Omental fat pad (tissue), 4 donors: Measurements from ENCODE around the gene TMPRSS11E. TPM values are rescaled to one million over a fixed set of nuclear protein-coding genes. Genes with fewer than 3 reads are reported as not detected.
"Not testable (repeated sequence)": the region's sequence is repeated elsewhere in the genome, so short reads cannot be mapped to it uniquely, and the experiment has no call there.

Experiments
- ATAC-seq: fragments of 150-250 bp; one replicate; pipeline ENCODE4 v1.9.1; 2016; ENCODE audit warnings: mild to moderate bottlenecking, moderate library complexity; ENCODE audit not compliant: low FRiP score
- DNase-seq: peaks from one replicate; pipeline ENCODE4 v3.0.0-alpha.2; 2019; ENCODE audit warnings: low spot score
- total RNA-seq, 4 donors: library from RNA; depleted of rRNA; stranded (reverse); fragments of >200 nt; gene quantifications; one replicate each; pipeline ENCODE4 v1.1.0, GENCODE V29; 2016
- TF ChIP-seq, protein P1 (sequence below), 3 donors: fragments of 450-650 bp; IDR thresholded peaks; one replicate each; pipeline ENCODE4 v1.5.1; 2016 to 2017; ENCODE audit warnings: antibody characterized with exemption in 3 of 3, mild to moderate bottlenecking in 3 of 3, moderate library complexity in 2 of 3

TMPRSS11E gene
- total RNA-seq, 4 donors from 2014 or later = not detected

DNA sequence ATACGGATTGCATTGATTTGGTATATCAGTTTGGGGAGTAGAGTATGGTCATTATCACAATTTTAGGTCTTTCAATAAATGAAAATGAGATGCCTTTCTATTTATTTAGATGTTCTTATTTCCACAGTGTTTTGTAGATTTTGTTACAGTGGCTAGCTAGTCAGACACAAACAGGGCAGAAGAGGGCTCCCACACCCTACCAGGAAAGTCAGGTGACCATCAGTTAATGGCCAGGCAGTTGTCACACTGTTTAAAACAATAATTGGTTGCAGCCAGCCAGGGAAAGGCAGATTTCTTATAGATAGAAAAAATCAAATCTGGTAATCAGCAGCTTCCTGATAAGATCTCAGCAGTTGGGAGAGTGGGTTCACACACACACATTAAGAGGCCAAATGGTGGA is 71.6 kb downstream of the TMPRSS11E start:
- ATAC-seq (no peak), DNase-seq (no peak)
- TF ChIP-seq, protein P1, sequence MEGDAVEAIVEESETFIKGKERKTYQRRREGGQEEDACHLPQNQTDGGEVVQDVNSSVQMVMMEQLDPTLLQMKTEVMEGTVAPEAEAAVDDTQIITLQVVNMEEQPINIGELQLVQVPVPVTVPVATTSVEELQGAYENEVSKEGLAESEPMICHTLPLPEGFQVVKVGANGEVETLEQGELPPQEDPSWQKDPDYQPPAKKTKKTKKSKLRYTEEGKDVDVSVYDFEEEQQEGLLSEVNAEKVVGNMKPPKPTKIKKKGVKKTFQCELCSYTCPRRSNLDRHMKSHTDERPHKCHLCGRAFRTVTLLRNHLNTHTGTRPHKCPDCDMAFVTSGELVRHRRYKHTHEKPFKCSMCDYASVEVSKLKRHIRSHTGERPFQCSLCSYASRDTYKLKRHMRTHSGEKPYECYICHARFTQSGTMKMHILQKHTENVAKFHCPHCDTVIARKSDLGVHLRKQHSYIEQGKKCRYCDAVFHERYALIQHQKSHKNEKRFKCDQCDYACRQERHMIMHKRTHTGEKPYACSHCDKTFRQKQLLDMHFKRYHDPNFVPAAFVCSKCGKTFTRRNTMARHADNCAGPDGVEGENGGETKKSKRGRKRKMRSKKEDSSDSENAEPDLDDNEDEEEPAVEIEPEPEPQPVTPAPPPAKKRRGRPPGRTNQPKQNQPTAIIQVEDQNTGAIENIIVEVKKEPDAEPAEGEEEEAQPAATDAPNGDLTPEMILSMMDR (IDR thresholded peaks at IDR 0.05) = no peak

DNA sequence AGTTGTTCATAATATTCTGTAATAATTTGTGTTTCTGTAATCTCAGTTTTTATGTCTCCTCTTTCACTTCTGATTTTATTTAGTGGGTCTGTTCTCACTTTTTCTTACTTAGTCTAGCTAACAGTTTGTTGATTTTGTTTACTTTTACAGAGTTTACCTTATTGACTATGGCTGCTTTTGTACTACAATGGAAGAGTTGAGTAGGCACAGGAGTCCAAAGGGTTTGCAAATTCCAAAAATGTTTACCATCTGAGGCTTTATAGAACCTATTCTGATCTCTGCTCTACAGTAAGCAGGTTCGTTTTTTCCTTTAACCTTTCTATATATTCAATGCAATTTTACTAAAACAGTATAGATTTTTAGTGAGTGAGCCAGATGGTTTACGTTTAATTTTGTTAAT is 73.7 kb downstream of the TMPRSS11E start:
- TF ChIP-seq, protein P1 (IDR thresholded peaks at IDR 0.05) = no peak
- ATAC-seq (no peak), DNase-seq (no peak)

DNA sequence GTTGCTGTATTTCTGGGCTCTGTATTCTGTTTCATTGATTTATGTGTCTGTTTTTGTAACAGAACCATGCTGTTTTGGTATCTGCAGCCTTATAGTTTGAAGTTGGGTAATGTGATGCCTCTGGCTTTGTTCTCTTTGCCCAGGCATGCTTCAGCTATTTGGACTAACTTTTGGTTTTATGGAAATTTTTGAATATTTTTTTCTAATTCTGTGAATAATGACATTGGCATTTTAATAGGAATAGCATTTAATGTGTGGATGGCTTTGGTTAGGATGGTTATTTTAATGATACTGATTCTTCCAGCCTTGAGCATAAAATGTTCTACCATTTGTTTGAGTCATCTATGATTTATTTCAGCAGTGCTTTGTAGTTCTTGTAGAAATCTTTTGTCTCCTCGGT is 75.0 kb downstream of the TMPRSS11E start:
- ATAC-seq = not testable (repeated sequence)

DNA sequence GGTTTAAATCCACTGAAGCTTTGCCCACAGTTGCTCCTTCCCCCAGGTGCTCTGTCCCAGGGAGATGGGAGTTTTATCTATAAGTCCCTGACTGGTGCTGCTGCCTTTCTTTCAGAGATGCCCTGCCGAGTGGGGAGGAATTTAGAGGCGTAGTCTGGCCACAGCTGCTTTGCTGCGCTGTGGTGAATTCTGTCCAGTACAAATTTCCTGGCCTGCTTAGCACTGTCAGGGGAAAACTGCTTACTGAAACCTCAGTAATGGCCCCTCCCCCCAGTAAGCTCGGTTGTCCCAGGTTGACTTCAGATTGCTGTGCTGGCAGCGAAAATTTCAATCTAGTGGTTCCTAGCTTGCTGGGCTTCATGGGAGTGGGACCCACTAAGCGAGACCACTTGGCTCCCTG is 88.7 kb downstream of the TMPRSS11E start:
- TF ChIP-seq, protein P1 (IDR thresholded peaks at IDR 0.05) = no peak
- ATAC-seq = no peak
- no peak for DNase-seq

More for the DNA sequence above, 75.0 kb downstream of the TMPRSS11E start:
- not testable (repeated sequence) for DNase-seq

DNA sequence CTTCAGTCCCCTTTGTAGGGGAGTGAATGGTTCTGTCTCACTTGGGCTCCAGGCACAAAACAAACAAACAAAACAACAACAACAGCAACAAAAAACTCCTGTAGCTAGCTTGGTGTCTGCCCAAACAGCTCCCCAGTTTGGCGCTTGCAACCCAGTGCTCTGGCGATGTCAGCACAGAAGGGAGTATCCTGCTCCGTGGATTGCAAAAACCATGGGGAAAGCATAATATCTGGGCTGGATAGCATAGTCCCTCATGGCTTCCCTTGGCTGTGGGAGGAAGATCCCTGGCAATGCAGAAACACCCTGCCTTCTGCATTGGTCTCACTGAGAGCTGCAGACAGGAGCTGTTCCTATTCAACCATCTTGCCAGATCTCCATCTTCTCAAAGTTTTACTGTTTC is 89.1 kb downstream of the TMPRSS11E start:
- TF ChIP-seq, protein P1 (IDR thresholded peaks at IDR 0.05) = no peak
- DNase-seq (no peak), ATAC-seq (no peak)

DNA sequence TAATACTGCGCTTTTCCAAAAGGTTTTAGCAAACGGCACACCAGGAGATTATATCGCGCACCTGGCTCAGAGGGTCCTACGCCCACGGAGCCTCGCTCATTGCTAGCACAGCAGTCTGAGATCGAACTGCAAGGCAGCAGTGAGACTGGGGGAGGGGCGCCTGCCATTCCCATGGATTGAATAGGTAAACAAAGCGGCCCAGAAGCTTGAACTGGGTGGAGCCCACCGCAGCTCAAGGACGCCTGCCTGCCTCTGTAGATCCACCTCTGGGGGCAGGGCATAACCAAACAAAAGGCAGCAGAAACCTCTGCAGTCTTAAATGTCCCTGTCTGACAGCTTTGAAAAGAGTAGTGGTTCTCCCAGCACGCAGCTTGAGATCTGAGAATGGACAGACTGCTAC is 95.5 kb downstream of the TMPRSS11E start:
- DNase-seq, ATAC-seq: not testable (repeated sequence)

Other genes with a start within 250 kb of the TMPRSS11E start
- gene TMPRSS11B, start 201.8 kb upstream of the TMPRSS11E start, total RNA-seq = not detected
- gene YTHDC1, start 97.4 kb upstream of the TMPRSS11E start, total RNA-seq = 10 to 100 TPM; 43.3 to 78.2 (median 60.9) TPM
- gene UGT2B17, start 128.9 kb downstream of the TMPRSS11E start, total RNA-seq = not detected
- under 1 TPM in 1 of 4 donors, not detected in 3; 0.31 TPM for gene UGT2B15, start 223.2 kb downstream of the TMPRSS11E start, total RNA-seq